ENCODE data around the gene GHR.

- TF ChIP-seq CTCF (IDR thresholded peaks at IDR 0.05) (no peak), POLR2A (IDR thresholded peaks at IDR 0.05) (no peak), EP300 (IDR thresholded peaks at IDR 0.05) (no peak)
These were observed 182.3 kb downstream of the GHR start for GRCh38 chr5:42605490-42605889.

Measured in suprapubic skin (tissue), 3 donors.